Hepatocyte (in vitro differentiated cells): ENCODE results near the gene SLC12A4.

Experiments
- CTCF ChIP-seq: fragments of 200-600 bp; sonication (generic); IDR thresholded peaks from 2 replicates; pipeline ENCODE4 v1.5.1; 2016; ENCODE audit warnings: antibody characterized with exemption, mild to moderate bottlenecking; ENCODE audit not compliant: poor library complexity
- EZH2phosphoT487 ChIP-seq: fragments of 200-600 bp; sonication (generic); IDR thresholded peaks from one replicate; pipeline ENCODE4 v1.6.1; 2018; ENCODE audit warnings: antibody characterized with exemption, mild to moderate bottlenecking, low read depth, moderate library complexity; ENCODE audit not compliant: unreplicated experiment, severe bottlenecking

GRCh38 chr16:67977469-67978227, 9.2 kb upstream of the SLC12A4 start:
- no peak for TF ChIP-seq CTCF
- no peak for TF ChIP-seq EZH2phosphoT487
